Measurements from ENCODE around the gene DYRK1B. TPM values are rescaled to one million over a fixed set of nuclear protein-coding genes. Genes with fewer than 3 reads are reported as not detected.

The DYRK1B gene
- total RNA-seq, 1 donor from 2014 or later: 34.7 TPM

DNA sequence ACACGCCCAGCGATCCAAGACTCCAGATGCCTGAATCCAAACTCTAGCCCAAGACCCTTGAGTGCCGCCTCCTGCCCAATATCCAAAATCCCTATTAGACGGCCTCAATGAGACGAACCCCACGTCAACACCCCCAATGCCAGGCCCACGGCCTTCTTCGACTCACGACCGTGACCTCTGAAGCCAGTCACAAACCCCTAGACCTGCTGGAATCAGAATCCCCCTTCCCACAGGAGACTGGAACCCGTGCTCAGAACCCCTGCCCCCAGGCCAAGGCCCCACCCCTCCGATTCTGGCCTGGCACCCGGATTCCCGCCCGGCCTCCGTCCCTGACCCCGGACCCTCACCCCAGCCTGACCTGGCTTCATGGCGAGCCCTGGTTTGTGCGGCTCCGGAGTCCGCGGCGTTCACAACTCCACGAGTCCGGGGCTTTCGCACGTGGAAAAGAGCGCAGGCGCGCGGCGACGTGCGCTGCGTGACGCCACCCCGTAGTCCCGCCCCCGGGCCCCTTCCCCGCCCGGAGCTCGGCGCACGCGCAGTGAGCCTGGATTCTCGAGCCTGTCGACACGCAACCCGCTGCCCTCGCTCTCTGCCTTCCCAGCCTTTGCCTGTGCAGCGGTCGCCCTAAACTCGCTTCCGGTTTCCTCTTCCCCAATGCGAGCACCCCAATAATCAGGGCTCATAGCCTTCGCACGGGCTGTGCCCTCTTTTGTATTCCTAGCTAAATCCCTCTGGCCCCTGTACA, 12.1 kb upstream of the DYRK1B start, which contains the start of gene FBL:
Gene FBL, minus strand, starts transcription at position 447 of the 745 bp plus-strand sequence. Its CDS starts 79 bp downstream, at position 368.
- H3K4me3 ChIP-seq: peak within 1 kb of the TSS; percentile 75 to 82
- TF ChIP-seq, protein P1, sequence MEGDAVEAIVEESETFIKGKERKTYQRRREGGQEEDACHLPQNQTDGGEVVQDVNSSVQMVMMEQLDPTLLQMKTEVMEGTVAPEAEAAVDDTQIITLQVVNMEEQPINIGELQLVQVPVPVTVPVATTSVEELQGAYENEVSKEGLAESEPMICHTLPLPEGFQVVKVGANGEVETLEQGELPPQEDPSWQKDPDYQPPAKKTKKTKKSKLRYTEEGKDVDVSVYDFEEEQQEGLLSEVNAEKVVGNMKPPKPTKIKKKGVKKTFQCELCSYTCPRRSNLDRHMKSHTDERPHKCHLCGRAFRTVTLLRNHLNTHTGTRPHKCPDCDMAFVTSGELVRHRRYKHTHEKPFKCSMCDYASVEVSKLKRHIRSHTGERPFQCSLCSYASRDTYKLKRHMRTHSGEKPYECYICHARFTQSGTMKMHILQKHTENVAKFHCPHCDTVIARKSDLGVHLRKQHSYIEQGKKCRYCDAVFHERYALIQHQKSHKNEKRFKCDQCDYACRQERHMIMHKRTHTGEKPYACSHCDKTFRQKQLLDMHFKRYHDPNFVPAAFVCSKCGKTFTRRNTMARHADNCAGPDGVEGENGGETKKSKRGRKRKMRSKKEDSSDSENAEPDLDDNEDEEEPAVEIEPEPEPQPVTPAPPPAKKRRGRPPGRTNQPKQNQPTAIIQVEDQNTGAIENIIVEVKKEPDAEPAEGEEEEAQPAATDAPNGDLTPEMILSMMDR (IDR thresholded peaks at IDR 0.05): no peak
- H3K27me3 ChIP-seq: no peaks in the 10 kb centered on the region
- H3K27ac ChIP-seq: peak within 1 kb of the TSS; percentile 77 to 86
- H3K9me3 ChIP-seq: no peaks in the 10 kb centered on the region
- intact Hi-C loops (cut with DNase I): loop anchor here (1.0 to 10.0 kb wide), 8 partner anchors 13 to 1419 kb away; partner anchors contain the start of genes AKT2, CCNP, EID2B and HNRNPUL1
- H3K4me1 ChIP-seq: peaks cover 9 to 27% of the 10 kb centered on the region in 2 donors
- peak; percentile 49 to 97 for DNase-seq (ENCODE audit: low spot score in 2 of 2)
- no peaks in the 10 kb centered on the region for H3K36me3 ChIP-seq

DNA sequence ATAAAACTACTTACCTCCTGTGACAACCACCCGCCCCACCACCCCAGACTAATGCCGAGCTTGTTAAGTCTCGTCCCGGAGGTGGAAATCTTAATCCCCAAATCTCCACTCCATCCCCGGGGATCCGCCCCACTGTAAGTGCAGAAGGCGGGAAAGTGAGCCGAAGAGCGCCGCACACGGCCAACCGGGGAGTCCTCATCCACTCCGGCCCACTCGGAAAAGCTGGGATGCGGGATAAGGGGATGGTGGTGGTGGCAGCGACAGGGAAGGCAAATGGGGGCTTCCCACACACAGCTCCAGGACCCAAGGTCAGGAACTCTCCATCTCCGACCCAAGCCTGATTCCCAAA, 11.6 kb upstream of the DYRK1B start:
- intact Hi-C loops (cut with DNase I): loop anchor here (2.0 to 10.0 kb wide), 6 partner anchors 125 to 1419 kb away; partner anchors contain the start of genes AKT2, CCNP, EID2B and HNRNPUL1
- peaks cover 9 to 25% of the 10 kb centered on the region in 2 donors for H3K4me1 ChIP-seq

DNA sequence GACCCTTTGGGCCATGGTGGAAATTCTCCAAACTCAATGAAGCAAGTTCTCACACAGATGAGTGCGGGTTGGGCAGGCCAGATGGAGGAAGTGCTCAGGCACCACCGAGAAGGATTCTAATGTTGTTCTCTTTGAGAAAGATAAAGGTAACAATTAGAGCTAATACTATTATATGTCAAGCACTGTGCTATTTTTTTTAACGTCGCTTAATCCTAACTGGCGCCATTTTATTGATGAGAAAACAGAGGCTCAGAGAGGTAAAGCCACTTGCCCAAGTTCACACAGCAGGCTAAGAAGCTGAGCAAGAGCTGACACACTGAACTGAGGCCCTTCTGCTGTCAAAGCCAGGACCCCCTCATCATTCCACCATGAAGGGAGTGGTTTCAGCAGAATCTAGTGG, 11.2 kb upstream of the DYRK1B start:
- peaks cover under 1% of the 10 kb centered on the region in 2 donors for H3K36me3 ChIP-seq
- no peaks in the 10 kb centered on the region for H3K27me3 ChIP-seq
- H3K27ac ChIP-seq: no peak overlapping the region
- H3K4me1 ChIP-seq: peaks cover 9 to 25% of the 10 kb centered on the region in 2 donors
- TF ChIP-seq, protein P1 (IDR thresholded peaks at IDR 0.05): no peak
- intact Hi-C loops (cut with DNase I): loop anchor here (2.0 to 10.0 kb wide), 6 partner anchors 126 to 1420 kb away; partner anchors contain the start of genes AKT2, CCNP, EID2B and HNRNPUL1
- peak overlapping the region; percentile 75 to 82 for H3K4me3 ChIP-seq
- DNase-seq (ENCODE audit: low spot score in 2 of 2): no peak
- H3K9me3 ChIP-seq: no peaks in the 10 kb centered on the region

More for the DNA sequence above, 11.6 kb upstream of the DYRK1B start:
- Histone ChIP-seq H3K27ac (peak overlapping the region; percentile 77 to 86), H3K9me3 (no peaks in the 10 kb centered on the region), H3K4me3 (peak overlapping the region; percentile 75 to 82), H3K36me3 (no peaks in the 10 kb centered on the region), H3K27me3 (no peaks in the 10 kb centered on the region)
- TF ChIP-seq, protein P1 (IDR thresholded peaks at IDR 0.05): no peak
- no peak for DNase-seq (ENCODE audit: low spot score in 2 of 2)

DNA sequence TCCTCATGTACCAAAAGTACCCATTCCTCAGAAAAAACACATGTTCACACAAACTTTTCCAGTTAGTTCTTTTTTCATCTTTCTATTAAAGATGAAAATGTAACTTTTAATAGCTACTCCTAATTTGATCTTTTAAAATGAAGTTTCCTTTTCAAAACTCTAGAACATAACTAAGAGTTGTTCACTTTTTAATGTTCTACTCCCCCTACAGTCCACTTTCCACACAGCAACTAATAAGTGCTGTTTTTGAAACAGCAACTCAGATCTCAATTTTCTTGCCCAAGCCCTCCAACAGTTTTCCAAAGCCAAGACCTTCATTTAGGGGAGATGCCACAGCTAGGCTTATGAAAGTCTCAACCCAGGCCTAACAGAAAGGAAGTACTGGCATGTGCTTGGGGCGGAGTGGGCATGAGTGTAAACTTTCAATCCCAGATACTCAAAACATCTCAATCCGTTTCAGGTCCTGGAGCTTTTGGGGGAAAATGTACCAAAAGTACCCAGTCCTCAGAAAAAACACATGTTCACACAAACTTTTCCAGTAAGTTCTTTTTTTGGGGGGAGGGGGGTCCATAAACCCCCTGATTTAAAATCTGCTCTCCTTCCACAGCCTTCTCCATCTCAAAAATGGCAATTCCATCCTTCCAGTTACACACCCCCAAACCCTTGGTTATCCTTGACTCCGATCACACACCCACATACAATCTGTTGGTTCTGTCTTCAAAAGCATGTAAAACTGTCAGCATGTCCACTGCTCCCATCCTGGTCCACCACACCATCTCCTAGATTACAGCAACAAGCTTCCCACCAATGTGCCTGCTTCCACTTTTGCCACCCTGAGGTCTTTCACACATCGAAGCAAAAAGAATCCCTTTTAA, 10.2 kb upstream of the DYRK1B start:
- H3K4me3 ChIP-seq: no peak overlapping the region
- peaks cover 11% of the 10 kb centered on the region in 2 donors for H3K36me3 ChIP-seq
- intact Hi-C loops (cut with DNase I): loop anchor here (1.0 to 10.0 kb wide), 6 partner anchors 51 to 1421 kb away; partner anchors contain the start of genes AKT2, CCNP, HNRNPUL1 and PSMC4
- no peaks in the 10 kb centered on the region for H3K9me3 ChIP-seq
- H3K4me1 ChIP-seq: peaks cover 9 to 25% of the 10 kb centered on the region in 2 donors
- TF ChIP-seq, protein P1 (IDR thresholded peaks at IDR 0.05): peak; percentile 25 to 63 (median 47)
- no peak overlapping the region for H3K27ac ChIP-seq
- no peak for DNase-seq (ENCODE audit: low spot score in 2 of 2)
- no peaks in the 10 kb centered on the region for H3K27me3 ChIP-seq

DNA sequence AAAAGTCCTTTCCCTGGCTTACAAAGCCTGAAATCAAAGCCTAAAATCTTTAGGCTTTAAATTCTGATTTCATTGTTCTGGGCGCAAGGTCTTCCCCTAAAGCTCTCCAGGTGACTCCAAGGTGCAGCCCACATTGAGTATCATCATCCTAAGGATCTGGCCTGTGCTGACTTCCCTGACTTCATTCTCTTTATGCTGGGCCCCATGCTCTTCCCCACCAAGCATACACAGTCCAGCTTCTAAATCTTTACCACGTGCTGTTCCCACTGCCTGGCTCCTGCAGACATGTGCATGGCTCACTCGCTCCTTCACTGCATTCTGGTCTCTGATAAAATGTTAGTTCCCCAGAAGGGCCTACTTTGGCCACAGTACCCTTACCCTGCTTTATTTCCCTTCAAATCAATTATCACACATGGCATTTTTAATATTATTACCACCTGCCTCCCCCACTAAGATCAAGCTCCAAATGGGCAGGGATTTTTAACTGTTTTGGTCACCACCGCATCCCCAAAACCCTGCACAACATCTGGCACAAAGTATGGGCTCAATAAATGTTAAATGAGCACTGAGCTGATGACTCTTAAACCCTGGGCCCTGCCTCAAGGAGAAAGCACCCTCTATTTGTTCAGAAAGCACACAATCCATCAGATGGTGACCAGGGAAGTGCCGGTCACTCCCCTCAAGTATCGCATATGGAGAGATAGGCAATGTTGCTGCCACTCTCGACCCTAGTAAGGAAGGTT, 8.9 kb upstream of the DYRK1B start:
- Histone ChIP-seq H3K27ac (peak overlapping the region in 1 of 2 donors; percentile 78), H3K4me1 (peaks cover 9 to 25% of the 10 kb centered on the region in 2 donors)

More for the DNA sequence above, 8.9 kb upstream of the DYRK1B start:
- peaks cover 22 to 24% of the 10 kb centered on the region in 2 donors for H3K36me3 ChIP-seq
- TF ChIP-seq, protein P1 (IDR thresholded peaks at IDR 0.05): no peak
- no peak for DNase-seq (ENCODE audit: low spot score in 2 of 2)
- H3K9me3 ChIP-seq: no peaks in the 10 kb centered on the region
- intact Hi-C loops (cut with DNase I): loop anchor here (5.0 to 10.0 kb wide), 4 partner anchors 291 to 1422 kb away; partner anchors contain the start of genes AKT2, CCNP and HNRNPUL1
- H3K27me3 ChIP-seq: no peaks in the 10 kb centered on the region
- H3K4me3 ChIP-seq: peak overlapping the region in 1 of 2 donors; percentile 58
